BJ (cell line): ENCODE measurements around the gene CMTM1. TPM values are rescaled to one million over a fixed set of nuclear protein-coding genes. Genes with fewer than 3 reads are reported as not detected.

Experiments used
- CTCF ChIA-PET: fragments of 350-600 bp; formaldehyde crosslinking; extraction: SDS; loops from one replicate; lab custom pipeline; 2021; ENCODE audit warnings: antibody characterized with exemption, inconsistent platforms; lab: Yijun Ruan, JAX
- POLR2A ChIA-PET: fragments of 300-600 bp; sonication (Branson Sonifier 250); formaldehyde crosslinking; extraction: SDS; loops from one replicate; lab custom pipeline; 2021; ENCODE audit warnings: antibody characterized with exemption; lab: Charles Lee
- DNase-seq: peaks from one replicate; pipeline ENCODE4 v3.0.0-alpha.2; 2011; ENCODE audit warnings: low read depth
- H3K27me3 ChIP-seq: 2 replicates; pipeline ENCODE4 v1.6.0; 2011; ENCODE audit warnings: low read length; ENCODE audit not compliant: control insufficient read depth, insufficient read depth
- H3K36me3 ChIP-seq: 2 replicates; pipeline ENCODE4 v1.5.1; 2011; ENCODE audit warnings: low read length; ENCODE audit not compliant: control insufficient read depth, insufficient read depth
- H3K4me3 ChIP-seq: 2 replicates; pipeline ENCODE4 v1.5.1; 2011; ENCODE audit warnings: low read depth, mild to moderate bottlenecking, control low read depth, low read length
- polyA plus RNA-seq: library from polyadenylated mRNA; depleted of rRNA; stranded (reverse); fragments of >200 nt; gene quantifications from 2 replicates; pipeline ENCODE4 v1.2.3, GENCODE V29; 2011
- TF ChIP-seq, protein P1 (sequence below): IDR thresholded peaks from 2 replicates; pipeline ENCODE4 v1.5.1; 2011; ENCODE audit warnings: low read depth, mild to moderate bottlenecking, control low read depth, inconsistent platforms, low read length, moderate library complexity; ENCODE audit not compliant: insufficient read depth

Gene CMTM1
- polyA plus RNA-seq, 1 experiment = 3.2 TPM

DNA sequence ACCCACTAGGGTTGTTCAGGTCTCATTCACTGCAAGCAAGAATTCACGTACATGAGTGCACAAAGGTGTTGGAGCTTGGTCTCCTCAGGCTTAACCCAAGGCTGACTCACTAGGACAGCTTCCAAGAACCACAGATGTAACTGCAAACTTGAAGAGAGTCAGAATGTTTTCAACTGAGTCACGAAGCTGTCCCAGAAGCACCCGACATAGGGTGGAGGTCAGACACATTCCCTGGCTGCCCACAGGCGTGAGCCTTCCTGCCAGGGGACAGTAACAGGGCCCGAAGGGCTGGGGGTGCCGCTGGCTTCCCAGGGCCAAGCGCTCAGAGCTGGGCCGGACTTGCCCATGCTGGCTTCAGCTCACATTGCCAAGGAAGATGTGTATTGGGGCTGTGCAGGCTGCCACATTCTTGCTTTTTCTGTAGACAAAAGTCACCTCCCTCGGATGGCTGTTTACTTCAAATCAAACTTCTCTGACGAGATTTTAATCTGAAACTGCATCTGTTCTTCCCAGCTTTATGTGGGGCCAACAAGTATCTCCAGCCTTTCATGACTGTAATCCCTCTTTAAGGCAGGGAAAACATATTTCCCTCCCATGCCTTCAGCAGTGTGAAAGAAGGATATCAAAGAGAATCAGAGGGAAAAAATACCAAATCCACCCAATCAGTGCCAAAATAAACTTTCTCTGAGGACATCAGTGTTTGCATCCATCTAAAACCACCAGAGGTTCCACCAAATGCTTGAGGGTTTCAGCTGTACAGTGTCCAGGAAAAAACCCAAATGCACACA, 52.5 kb downstream of the CMTM1 start:
- TF ChIP-seq, protein P1, sequence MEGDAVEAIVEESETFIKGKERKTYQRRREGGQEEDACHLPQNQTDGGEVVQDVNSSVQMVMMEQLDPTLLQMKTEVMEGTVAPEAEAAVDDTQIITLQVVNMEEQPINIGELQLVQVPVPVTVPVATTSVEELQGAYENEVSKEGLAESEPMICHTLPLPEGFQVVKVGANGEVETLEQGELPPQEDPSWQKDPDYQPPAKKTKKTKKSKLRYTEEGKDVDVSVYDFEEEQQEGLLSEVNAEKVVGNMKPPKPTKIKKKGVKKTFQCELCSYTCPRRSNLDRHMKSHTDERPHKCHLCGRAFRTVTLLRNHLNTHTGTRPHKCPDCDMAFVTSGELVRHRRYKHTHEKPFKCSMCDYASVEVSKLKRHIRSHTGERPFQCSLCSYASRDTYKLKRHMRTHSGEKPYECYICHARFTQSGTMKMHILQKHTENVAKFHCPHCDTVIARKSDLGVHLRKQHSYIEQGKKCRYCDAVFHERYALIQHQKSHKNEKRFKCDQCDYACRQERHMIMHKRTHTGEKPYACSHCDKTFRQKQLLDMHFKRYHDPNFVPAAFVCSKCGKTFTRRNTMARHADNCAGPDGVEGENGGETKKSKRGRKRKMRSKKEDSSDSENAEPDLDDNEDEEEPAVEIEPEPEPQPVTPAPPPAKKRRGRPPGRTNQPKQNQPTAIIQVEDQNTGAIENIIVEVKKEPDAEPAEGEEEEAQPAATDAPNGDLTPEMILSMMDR = no peak
- Histone ChIP-seq H3K27me3 (no peaks in the 10 kb centered on the region), H3K36me3 (peaks cover 4% of the 10 kb centered on the region), H3K4me3 (no peak overlapping the region)
- ChIA-PET POLR2A (interaction anchor here (0.6 to 0.8 kb wide), 5 partner anchors 16 to 263 kb away, joined by 3 to 4 read pairs (median 3); no protein-coding TSS in a partner anchor), CTCF (interaction anchor here (0.6 to 5.4 kb wide), 9 partner anchors 10 to 1339 kb away, joined by 3 to 41 read pairs (median 3); partner anchors contain the start of genes DYNC1LI2 and NAE1)
- DNase-seq = peak; percentile 96

DNA sequence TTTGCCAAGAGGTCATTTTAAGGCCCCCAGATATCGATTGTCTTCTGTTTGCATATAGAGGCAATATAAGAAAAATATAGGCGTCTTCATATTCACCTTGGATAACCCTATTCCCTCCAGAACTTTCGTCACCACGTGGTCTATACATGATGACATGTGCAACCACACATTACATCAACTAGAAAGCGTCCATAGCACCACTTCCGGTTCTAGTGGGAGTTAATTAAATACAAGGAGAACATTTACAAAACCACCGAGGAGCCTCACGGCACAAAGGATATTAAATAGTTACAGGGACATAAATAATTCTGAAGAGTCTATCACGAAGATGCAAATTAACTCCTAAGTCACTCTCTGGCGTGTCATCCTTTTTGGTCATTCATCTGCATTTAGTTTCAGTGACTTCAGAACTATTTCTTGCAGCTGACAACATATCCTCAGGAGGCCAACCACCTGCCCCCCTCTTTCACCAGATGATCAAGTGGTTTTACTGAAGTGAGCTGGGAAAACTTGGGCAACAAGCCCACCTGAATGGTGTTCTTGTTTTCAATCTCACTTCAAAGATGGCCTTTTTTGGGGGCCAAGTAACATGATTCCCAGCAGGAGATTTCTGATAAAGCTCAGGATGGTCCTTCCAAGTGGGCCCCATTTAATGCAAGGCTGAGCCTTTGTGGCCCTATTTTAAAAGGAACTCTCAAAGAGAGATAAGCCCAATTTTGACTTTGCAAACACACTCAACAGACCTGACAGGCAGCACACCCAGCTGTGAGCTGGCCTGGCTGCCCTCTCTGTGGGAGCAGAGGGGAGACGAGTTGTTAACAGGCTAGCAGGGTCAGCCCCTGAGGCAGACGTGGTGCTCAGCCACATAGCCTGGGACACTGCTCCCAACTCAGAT, 53.5 kb downstream of the CMTM1 start:
- POLR2A ChIA-PET = interaction anchor here (0.6 kb wide), 1 partner anchor 262 kb away, joined by 4 read pairs; no protein-coding TSS in a partner anchor
- CTCF ChIA-PET = interaction anchor here (1.3 to 5.4 kb wide), 3 partner anchors 11 to 42 kb away, joined by 8 to 41 read pairs (median 38); no protein-coding TSS in a partner anchor
- TF ChIP-seq, protein P1 = no peak
- Histone ChIP-seq H3K36me3 (no peaks in the 10 kb centered on the region; the same call in 1 of the 2 replicates), H3K27me3 (no peaks in the 10 kb centered on the region), H3K4me3 (no peak overlapping the region)
- peak; percentile 71 for DNase-seq

DNA sequence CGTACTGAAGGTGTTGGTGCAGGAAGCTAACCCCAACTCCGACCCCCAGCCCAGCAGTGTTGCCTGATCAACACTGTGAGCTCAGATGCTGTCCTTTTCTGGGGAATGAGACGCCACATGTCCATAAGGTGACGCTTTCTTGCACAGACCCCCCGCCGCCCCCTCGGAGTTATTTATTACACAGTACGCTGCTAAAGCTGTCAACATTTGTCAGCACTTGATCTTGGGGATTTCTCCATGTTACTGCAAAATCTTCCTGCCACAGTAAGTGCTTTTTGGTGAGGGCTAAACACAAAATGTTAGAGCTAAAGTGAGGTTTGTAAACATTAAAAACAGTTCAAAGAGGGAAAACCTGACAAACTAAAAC, 54.2 kb downstream of the CMTM1 start:
- no peak for DNase-seq
- POLR2A ChIA-PET = no interaction called here
- TF ChIP-seq, protein P1 = no peak
- CTCF ChIA-PET = interaction anchor here (1.3 to 5.4 kb wide), 3 partner anchors 12 to 41 kb away, joined by 8 to 41 read pairs (median 38); no protein-coding TSS in a partner anchor
- Histone ChIP-seq H3K4me3 (no peak overlapping the region), H3K27me3 (no peaks in the 10 kb centered on the region), H3K36me3 (no peaks in the 10 kb centered on the region; the same call in 1 of the 2 replicates)

DNA sequence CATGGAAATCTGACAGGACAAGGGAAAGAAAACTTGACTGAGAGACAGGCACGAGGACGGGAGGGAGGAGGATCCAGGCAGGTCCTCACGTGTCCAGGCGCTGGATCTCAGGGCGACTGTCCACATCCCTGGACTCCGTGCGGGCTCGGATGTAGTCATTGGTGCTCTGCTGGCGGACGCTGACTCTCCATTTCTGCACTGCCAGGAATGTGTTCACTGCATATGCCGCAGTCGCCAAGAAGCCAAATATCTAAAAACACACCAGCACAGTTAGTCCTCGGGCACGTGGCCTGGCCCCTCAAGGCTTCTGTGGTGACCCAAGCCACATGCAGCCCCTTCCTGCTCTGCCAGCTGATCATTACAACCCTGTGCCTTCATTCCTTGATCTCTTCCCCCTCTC, 55.7 kb downstream of the CMTM1 start:
- TF ChIP-seq, protein P1 = no peak
- POLR2A ChIA-PET = no interaction called here
- H3K27me3 ChIP-seq = no peaks in the 10 kb centered on the region
- no peak overlapping the region for H3K4me3 ChIP-seq
- no peak for DNase-seq
- H3K36me3 ChIP-seq = no peaks in the 10 kb centered on the region
- CTCF ChIA-PET = no interaction called here

DNA sequence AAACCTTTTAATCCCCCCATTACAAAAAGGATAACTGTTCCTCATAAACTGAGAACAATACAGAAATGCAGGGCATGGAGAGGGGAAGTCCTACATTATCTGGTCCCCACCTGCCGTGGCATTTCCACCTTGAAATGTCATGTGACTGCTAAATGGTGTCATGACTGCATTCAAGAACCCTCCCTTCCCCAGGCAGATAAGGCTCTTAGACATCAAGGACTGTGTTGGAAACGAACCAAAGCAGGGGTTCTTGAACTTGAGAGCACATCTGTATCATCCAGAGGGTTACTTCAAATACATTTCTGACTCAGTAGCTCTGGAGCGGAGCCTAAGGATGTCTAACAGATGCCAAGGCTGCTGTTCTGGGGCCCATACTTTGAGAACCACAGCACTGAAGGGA, 56.6 kb downstream of the CMTM1 start:
- Histone ChIP-seq H3K36me3 (no peaks in the 10 kb centered on the region), H3K27me3 (no peaks in the 10 kb centered on the region), H3K4me3 (no peak overlapping the region)
- POLR2A ChIA-PET = no interaction called here
- TF ChIP-seq, protein P1 = no peak
- CTCF ChIA-PET = interaction anchor here (2.4 kb wide), 1 partner anchor 28 kb away, joined by 11 read pairs; no protein-coding TSS in a partner anchor
- DNase-seq = no peak
